Ishikawa (cell line): ENCODE results near the gene EVI2A.

ENCODE experiments used
- CEBPB ChIP-seq: IDR thresholded peaks from 2 replicates; pipeline ENCODE4 v1.6.1; 2012
- CREB1 ChIP-seq: IDR thresholded peaks from 2 replicates; pipeline ENCODE4 v1.6.1; 2012; ENCODE audit warnings: low read depth
- EGR1 ChIP-seq: IDR thresholded peaks from 2 replicates; pipeline ENCODE4 v1.6.1; 2012
- EP300 ChIP-seq: IDR thresholded peaks from 2 replicates; pipeline ENCODE4 v1.6.1; 2012; ENCODE audit warnings: borderline replicate concordance
- FOXM1 ChIP-seq: IDR thresholded peaks from 2 replicates; pipeline ENCODE4 v1.6.1; 2012; ENCODE audit warnings: low read depth, borderline replicate concordance
- MAX ChIP-seq: IDR thresholded peaks from 2 replicates; pipeline ENCODE4 v1.6.1; 2012
- NFIC ChIP-seq: IDR thresholded peaks from 2 replicates; pipeline ENCODE4 v1.6.1; 2012
- RAD21 ChIP-seq: IDR thresholded peaks from 2 replicates; pipeline ENCODE4 v1.6.1; 2012; ENCODE audit warnings: low read depth
- REST ChIP-seq: IDR thresholded peaks from 2 replicates; pipeline ENCODE4 v1.6.1; 2012; ENCODE audit warnings: low read depth, mild to moderate bottlenecking
- TAF1 ChIP-seq: IDR thresholded peaks from 2 replicates; pipeline ENCODE4 v1.6.1; 2012; ENCODE audit warnings: low read depth, mild to moderate bottlenecking
- TCF12 ChIP-seq: IDR thresholded peaks from 2 replicates; pipeline ENCODE4 v1.6.1; 2012; ENCODE audit warnings: low read depth
- TEAD4 ChIP-seq: IDR thresholded peaks from 2 replicates; pipeline ENCODE4 v1.6.1; 2012
- USF1 ChIP-seq: IDR thresholded peaks from 2 replicates; pipeline ENCODE4 v1.6.1; 2012
- YY1 ChIP-seq: IDR thresholded peaks from 2 replicates; pipeline ENCODE4 v1.6.1; 2012; ENCODE audit warnings: low read depth
- ZBTB7A ChIP-seq: IDR thresholded peaks from 2 replicates; pipeline ENCODE4 v1.6.1; 2012; ENCODE audit warnings: low read depth

EVI2A gene

DNA sequence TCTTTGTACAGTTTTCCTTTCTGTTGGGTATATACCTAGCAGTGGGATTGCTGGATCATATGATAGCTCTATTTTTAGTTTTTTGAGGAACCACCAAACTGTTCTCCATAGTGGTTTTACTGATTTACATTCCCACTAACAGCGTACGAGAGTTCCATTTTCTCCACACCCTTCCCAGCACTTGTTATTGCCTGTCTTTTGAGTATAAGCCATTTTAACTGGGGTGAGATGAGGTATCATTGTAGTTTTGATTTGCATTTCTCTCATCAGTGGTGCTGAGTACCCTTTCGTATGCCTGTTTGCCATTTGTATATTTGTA lies 6.7 kb downstream of the EVI2A start:
- TF ChIP-seq EGR1 = no peak
- TF ChIP-seq FOXM1 = no peak
- no peak for TF ChIP-seq YY1
- no peak for TF ChIP-seq ZBTB7A
- no peak for TF ChIP-seq TAF1
- TF ChIP-seq EP300 = no peak
- TF ChIP-seq CEBPB = no peak
- TF ChIP-seq CREB1 = no peak
- TF ChIP-seq USF1 = no peak
- no peak for TF ChIP-seq RAD21
- TF ChIP-seq NFIC = no peak
- TF ChIP-seq TCF12 = no peak

DNA sequence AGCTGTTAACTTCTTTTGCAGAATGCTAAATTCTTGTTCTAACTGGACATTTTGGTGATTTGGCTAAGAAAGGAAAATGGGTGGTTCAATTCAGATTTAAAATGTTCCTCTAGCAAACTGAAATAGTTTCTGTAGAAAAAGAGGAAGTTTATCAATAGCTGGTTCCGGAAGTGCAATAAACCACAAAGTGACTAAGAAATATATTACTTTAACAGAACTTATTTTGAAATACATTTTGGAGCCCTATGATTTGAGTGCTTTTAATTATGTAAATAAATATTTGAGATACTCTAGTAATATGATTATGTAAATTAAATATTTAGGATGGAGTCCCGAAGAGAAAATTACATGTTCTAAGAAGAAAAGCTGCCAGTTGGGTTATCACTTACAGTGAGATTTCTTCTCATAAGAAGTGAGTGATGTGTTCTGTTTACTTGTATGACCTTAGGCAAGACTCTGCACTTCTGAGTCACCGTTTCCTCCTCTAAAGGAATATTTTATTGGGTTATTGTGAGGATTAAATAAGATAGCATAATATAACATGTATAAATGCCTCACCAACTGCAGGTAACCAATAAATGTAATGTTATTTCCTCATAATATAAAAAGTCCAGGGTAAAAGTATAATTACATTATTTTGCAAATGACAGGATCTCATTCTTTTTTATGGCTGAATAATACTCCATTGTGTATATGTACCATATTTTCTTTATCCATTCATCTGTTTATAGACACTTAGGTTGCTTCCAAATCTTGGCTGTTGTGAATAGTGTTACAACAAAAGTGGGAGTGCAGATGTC lies 7.2 kb downstream of the EVI2A start, which contains the start of gene EVI2B:
EVI2B (minus strand) TSS at position 73 of the 800 bp plus-strand sequence. CDS start 8,445 bp downstream, outside the sequence.
- TF ChIP-seq EP300 (no peak), CEBPB (no peak), ZBTB7A (no peak), TEAD4 (no peak), TCF12 (no peak), USF1 (no peak), TAF1 (no peak), CREB1 (no peak), EGR1 (no peak), FOXM1 (no peak), REST (no peak)

DNA sequence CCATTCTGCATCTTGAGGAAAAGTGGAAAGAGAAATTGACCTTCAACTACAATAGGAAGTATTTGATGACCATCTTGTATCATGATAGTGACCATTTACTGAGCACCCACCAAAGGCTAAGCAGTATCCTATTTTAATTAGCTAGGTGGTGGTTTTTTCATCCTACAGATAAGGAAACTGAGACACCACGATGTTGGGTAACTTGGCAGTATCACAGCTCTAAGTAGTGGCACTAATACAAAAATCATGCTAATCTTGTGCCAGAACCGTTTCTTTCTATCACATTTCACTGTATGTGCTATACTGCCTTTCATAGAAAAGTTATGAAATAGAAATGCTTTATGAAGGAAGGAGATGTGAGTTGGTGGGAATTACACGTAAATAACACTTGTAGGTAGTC lies 9.9 kb downstream of the EVI2A start:
- no peak for TF ChIP-seq RAD21
- no peak for TF ChIP-seq TAF1
- no peak for TF ChIP-seq USF1

GRCh38 chr17:31310886-31311285 lies 10.5 kb downstream of the EVI2A start:
- TF ChIP-seq FOXM1 (no peak), CEBPB (no peak), YY1 (no peak), ZBTB7A (no peak), TAF1 (no peak), REST (no peak), USF1 (no peak), NFIC (no peak), EGR1 (no peak), MAX (no peak), TEAD4 (no peak), EP300 (no peak), TCF12 (no peak)

DNA sequence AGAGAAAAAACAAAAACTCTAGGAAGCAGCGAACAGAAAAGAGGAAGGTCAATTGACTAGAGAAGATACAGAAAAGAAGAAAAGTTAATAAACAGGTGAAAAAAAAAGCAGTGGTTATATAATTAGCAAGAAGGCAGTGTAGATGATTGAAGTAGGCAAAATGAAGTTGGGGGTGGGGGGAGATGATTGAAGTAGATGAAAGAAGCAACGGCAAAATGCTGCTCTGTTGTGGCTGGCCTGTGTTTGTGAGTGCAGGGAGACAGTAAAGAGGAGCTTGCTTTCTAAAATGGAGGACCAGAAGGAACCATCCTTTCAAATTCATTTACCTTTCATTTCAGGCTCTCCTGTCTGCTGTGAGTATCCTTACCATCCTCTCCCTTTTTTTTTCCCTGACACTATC lies 11.2 kb downstream of the EVI2A start:
- TF ChIP-seq CREB1 (no peak), YY1 (no peak), ZBTB7A (no peak), EP300 (no peak), USF1 (no peak), REST (no peak), MAX (no peak), TAF1 (no peak), TCF12 (no peak), NFIC (no peak), FOXM1 (no peak), CEBPB (no peak)
